DMS53 (cell line): ENCODE measurements around the gene CTBP2.
A peak's percentile ranks its signal among the peaks of the same experiment; 100 is the strongest.

Experiments
- DNase-seq: peaks from one replicate; lab custom pipeline; 2025; lab: John Stamatoyannopoulos, UW

The CTBP2 gene

GRCh38 chr10:125043841-125044658 is 116.3 kb downstream of the CTBP2 start:
- DNase-seq: no peak

GRCh38 chr10:125041856-125042506 is 118.4 kb downstream of the CTBP2 start:
- no peak for DNase-seq

- no peak for DNase-seq
Measured at GRCh38 chr10:125039354-125039769, 121.0 kb downstream of the CTBP2 start.

GRCh38 chr10:125038637-125039036 is 121.7 kb downstream of the CTBP2 start:
- peak; percentile 29 for DNase-seq

DNA sequence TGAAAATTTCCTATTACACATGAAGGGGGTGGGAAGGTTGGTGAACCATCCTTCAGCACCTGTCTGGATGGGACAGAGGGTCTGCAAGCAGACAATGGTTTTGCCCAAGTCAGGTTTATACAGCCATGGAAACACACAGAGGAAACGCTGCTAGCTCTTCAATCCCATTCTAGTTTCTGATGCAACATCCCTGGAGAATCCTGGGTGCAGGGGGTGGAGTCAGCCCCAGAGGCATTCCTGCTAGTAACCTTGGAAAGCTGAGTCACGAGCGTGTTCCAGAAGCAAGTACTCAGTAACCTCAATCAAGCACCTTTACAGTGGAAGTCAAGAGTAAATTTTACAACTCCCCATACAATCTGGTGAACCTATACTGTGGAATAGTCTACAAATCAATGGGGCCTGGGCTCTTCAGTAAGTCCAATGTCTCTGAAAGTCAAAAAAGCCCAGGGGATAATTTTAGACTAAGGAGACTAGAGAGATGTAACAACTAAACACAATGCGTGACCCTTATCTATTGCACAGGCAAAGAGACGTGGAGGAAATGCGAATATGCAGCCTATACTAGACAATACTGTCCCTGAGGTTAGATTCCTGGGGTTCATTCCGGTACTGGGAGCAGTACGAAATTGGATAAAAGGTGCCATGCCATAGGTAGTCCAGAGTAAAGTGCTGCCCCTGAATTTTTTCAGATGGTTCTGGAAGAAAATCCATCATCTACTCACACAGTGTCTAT is 123.1 kb downstream of the CTBP2 start:
- peak; percentile 62 for DNase-seq

- no peak for DNase-seq
Measured at GRCh38 chr10:125035588-125036295, 124.6 kb downstream of the CTBP2 start.

GRCh38 chr10:125035136-125035535 is 125.2 kb downstream of the CTBP2 start:
- DNase-seq: no peak

DNA sequence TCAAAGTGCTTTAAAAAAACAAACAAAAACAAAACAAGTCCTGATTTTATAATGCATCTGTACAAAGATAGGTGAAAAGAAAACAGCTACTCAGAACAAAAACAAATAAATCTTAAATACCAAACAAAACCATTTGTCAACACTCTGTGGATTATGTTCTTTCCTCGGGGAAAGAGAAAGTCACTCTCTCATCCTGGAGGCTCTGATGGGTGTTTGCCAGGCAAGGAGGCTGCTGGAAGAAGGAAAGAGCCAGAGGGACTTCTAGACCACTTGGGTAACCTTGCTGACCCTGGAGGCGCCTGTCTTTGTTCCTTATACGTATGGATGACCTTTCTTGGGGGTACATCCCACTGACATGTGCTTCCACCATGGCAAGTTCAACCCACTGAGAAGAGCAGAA is 125.7 kb downstream of the CTBP2 start:
- DNase-seq: no peak

DNA sequence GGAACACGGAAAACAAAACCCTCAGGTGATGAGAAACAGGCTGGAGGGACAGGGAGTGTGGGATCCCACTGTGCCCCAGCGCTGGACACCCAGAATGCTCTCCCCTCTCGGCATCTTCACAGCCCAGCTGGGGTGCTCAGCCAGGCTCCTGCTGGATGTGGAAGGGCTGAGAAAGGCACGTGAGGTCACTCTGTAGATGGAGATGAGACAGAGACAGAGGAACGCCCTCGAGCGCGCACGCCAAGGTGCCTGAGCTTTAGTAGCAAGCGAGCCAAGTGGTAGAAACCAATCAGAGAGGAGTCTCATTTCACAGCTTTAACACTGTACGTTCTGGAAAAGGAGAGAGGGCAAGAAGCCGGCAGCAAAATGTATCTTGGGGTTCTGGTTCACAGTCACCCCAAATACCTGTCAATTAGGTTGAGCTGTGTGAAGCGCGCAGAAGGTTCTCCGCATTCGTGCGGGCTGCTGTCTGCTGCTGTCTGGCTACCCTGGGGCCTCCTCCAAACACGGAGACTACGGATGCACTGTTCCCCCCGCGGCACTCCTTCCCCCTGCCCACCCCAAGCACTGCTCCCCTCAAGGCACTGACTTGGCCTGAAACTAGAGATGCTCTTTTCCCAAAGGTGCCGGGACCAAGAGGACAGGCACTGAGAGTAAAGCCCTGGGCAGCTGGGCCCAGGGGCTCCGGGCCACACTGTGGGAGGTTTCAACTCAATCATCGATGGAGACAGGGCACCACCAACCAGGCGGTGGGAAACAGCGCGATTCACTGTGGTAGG is 127.0 kb downstream of the CTBP2 start:
- no peak for DNase-seq

DNA sequence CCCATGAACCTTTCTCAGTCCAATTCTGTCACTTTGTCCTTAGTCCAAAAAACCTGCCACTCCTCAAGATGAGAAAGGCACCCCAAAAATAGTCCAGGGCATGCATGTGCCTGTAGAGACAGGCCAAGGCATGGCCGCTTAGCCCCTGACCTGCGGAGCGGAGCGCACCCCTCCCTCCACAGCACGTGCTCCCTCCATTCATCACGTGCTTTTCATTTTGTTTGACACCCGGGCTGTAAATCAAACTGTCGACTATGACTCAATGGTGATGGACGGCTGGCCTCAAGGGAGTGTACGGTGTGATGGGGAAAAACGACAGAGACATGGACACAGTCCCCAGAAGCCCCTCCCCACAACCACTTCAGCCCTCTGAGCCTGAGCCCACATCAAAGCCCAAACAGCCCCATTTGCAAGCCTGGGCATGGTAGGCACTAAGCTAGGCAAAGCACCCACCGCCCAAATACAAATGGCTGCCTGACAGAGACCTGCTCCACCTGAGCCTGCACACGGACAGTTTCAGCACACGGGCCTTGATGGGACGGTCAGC is 127.8 kb downstream of the CTBP2 start:
- DNase-seq: no peak

DNA sequence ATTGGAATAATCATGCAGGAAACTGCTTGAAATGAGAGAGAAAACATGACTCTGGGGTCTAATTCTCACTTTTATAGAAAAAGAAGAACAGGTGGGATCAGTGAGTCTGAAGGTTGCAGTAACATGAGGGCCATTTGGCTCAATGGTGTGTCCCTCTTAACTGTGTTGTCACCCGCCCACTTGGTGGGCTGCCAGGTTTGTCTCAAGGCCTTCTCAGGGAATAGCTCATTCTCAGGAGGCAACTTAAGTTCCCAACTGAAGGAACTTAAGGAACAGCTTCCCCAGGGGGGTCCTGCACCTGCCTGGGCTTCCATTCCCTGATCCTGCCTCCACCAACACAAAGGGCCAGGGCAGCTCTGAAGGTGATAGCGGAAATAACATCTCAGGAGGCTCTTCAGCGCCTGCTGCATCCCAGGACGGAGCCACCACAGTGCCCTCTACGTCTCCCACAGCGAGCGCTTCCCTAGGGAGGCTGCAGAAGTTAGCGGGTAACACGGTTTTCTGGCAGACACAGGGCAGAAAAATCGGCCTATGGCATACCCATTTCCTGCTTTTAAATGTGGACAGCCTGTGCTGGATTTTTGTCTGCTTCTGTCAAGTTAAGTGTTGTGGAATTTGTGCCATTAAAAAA is 129.7 kb downstream of the CTBP2 start:
- no peak for DNase-seq

GRCh38 chr10:125029584-125030242 is 130.7 kb downstream of the CTBP2 start:
- peak; percentile 35 for DNase-seq

DNA sequence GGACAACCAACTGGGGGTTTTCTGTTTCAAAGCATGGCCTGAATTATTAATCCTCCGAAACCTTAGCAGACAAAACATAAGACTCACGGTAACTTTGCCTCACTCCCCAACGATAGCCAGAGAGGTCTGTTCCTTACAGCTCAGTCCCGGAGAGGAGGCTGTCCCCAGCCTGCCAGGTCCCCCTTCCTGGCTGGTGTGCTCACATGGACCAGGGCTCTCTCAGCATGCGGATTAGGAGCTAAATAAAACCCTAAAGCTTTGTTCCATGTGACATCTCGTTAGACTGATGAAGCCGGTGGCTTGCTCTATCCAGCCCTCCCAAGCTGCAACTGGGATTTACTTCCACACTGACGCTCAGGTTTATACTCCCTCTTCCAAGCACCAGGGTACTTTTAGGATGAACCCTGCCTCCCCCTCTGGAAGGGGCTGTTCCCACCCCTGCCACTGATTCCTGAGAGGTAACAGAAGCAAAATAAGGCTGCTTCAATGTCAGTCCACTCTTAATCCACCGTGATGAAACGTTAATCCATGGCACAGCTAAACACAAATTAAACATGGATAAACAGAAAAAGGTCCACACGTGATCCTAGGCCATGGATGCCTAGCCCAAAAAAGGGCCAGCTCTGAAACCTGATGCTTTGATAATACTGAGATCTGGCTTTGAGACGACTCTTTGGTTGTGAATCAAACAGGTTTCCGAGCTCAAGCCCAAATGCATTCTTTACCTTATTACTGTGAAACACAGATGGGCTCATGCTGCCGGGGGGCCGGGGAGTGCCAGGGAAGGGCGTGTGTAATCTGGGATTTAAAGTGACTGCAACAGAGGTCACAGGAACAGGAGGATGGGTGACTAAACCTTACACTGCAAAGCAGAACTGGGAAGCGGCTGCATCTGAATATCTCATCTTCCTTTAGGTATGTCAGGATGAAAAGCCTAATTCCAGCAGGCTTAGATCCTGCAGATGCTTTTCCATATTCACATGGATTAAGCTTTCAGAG is 132.2 kb downstream of the CTBP2 start:
- no peak for DNase-seq

- DNase-seq: no peak
Measured at GRCh38 chr10:125026974-125027735, 133.2 kb downstream of the CTBP2 start.

GRCh38 chr10:125026036-125026931 is 134.1 kb downstream of the CTBP2 start:
- DNase-seq: no peak

GRCh38 chr10:125025341-125025740 is 135.0 kb downstream of the CTBP2 start:
- no peak for DNase-seq
